ENCODE results near the gene STC2. TPM values are rescaled to one million over a fixed set of nuclear protein-coding genes. Genes with fewer than 3 reads are reported as not detected.

Gene STC2
- total and polyA plus RNA-seq, 2 of the 8 experiments (the other 6 are each of a cell fraction or from before 2014, with no cell fraction given) = 26.4 to 53.1 TPM

DNA sequence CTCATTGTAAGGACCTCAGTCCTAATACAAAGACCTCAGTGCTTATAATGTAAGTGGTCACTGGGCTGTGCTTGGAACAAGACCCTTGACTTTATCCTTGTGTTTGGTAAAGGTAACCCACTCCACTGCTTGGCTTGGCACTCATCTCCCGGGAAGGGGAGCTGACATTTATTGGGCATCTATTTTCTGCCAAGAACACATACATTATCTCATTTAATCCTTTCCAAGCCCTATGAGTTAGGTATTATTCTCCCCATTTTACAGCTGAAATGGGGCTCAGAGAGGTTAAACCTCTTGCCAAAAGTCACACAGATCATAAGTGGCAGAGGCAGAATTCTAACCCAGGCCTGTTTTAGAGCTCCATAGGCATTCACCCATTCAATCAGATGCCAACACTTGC is 32.4 kb downstream of the STC2 start:
- Histone ChIP-seq H2BK12ac (ENCODE audit: low read depth, low read length) (no peak overlapping the region; the same call in 1 of the 2 replicates), H3K27ac (ENCODE audit: low read depth, low read length) (no peak overlapping the region), H3K18ac (ENCODE audit: extremely low read depth, low read length) (no peak overlapping the region; the same call in 1 of the 2 replicates), H2BK120ac (replicated peaks; ENCODE audit: low read depth, low read length) (no peak overlapping the region), H2BK15ac (ENCODE audit: low read length) (no peak overlapping the region), H3K4me1 (replicated peaks in 1 of 4; ENCODE audit: control insufficient read depth in 3 of 4, insufficient read depth in 4 of 4, low read length in 3 of 4) (peaks cover 15 to 28% (median 15%) of the 10 kb centered on the region in 4 experiments), H4K5ac (ENCODE audit: insufficient read length, low read depth, low read length) (no peak overlapping the region), H4K8ac (ENCODE audit: extremely low read depth, insufficient read depth, low read length) (no peak overlapping the region), H4K20me1 (replicated peaks in 1 of 2; ENCODE audit: control insufficient read depth in 1 of 2, insufficient read depth in 2 of 2, low read length in 2 of 2) (no peaks in the 10 kb centered on the region), H3K4ac (replicated peaks; ENCODE audit: insufficient read length, low read depth, low read length) (no peak overlapping the region), H3K23ac (ENCODE audit: insufficient read length) (no peak overlapping the region), H3K79me2 (ENCODE audit: control insufficient read depth in 1 of 2, insufficient read depth in 2 of 2, low read length in 2 of 2) (no peaks in the 10 kb centered on the region), H3K4me2 (ENCODE audit: insufficient read depth in 1 of 2, low read depth in 2 of 2, low read length in 2 of 2) (no peak overlapping the region), H3K27me3 (replicated peaks in 1 of 4; ENCODE audit: control insufficient read depth in 3 of 4, extremely low read depth in 1 of 4, insufficient read depth in 3 of 4, low read length in 3 of 4) (peaks cover 0 to 4% (median 2%) of the 10 kb centered on the region in 4 experiments; a peak in 6 of 7 replicates), H2AK5ac (ENCODE audit: low read depth, low read length) (no peak overlapping the region), H3K14ac (ENCODE audit: insufficient read length) (no peak overlapping the region), H3K79me1 (ENCODE audit: low read depth, low read length) (no peaks in the 10 kb centered on the region), H2BK5ac (ENCODE audit: low read depth, low read length) (no peak overlapping the region), H3K9me3 (ENCODE audit: insufficient read depth in 2 of 2, low read depth in 1 of 2, low read length in 1 of 2) (no peaks in the 10 kb centered on the region), H2AFZ (ENCODE audit: low read length) (no peak overlapping the region), H3K4me3 (ENCODE audit: extremely low read depth in 1 of 4, insufficient read depth in 2 of 4, low read depth in 3 of 4, low read length in 4 of 4) (no peak overlapping the region), H4K91ac (replicated peaks; ENCODE audit: insufficient read length, low read length) (no peak overlapping the region), H3K56ac (replicated peaks; ENCODE audit: insufficient read length, low read depth, low read length) (no peak overlapping the region), H3K9ac (replicated peaks in 1 of 4; ENCODE audit: extremely low read depth in 1 of 4, low read depth in 3 of 4, low read length in 3 of 4) (no peak overlapping the region), H2BK20ac (ENCODE audit: low read length) (peak overlapping the region; percentile 43; the same call in 1 of the 2 replicates), H3K36me3 (ENCODE audit: control insufficient read depth in 2 of 4, insufficient read depth in 4 of 4, low read length in 3 of 4) (no peaks in the 10 kb centered on the region), H3K23me2 (ENCODE audit: low read depth, low read length) (no peaks in the 10 kb centered on the region)
- WGBS, 2 experiments (ENCODE audit: extremely low coverage in 1 of 2, insufficient coverage in 1 of 2, insufficient read length in 1 of 2, insufficient replicate concordance in 2 of 2, low coverage in 1 of 2, low lambda C conversion rate in 2 of 2, missing lambda C conversion rate in 1 of 2) = 88% methylated on average over 1 of the region's 1 CpG; no CpG with 5 or more reads in 1 of the 2 experiments
- ChIA-PET POLR2A (ENCODE audit: partially characterized antibody) (interaction anchor here (0.7 to 25.8 kb wide), 3 partner anchors 20 to 162 kb away, joined by 3 to 536 read pairs (median 300); partner anchors contain the start of gene STC2), CTCF (ENCODE audit: partially characterized antibody) (interaction anchor here (0.7 to 11.1 kb wide), 10 partner anchors 9 to 581 kb away, joined by 3 to 184 read pairs (median 5); partner anchors contain the start of gene STC2)
- FAIRE-seq (no peak), DNase-seq (ENCODE audit: low read depth in 1 of 2, low spot score in 2 of 2) (no peak)
- TF ChIP-seq RFX5 (IDR thresholded peaks at IDR 0.05; ENCODE audit: borderline replicate concordance, low read depth, low read length) = no peak
- TF ChIP-seq CBX8 (IDR thresholded peaks at IDR 0.05; ENCODE audit: borderline replicate concordance, low read depth, low read length) = no peak
- no peak for TF ChIP-seq RXRA (IDR thresholded peaks at IDR 0.05; ENCODE audit: insufficient read depth, low read depth, low read length)
- no peak for TF ChIP-seq RNF2 (IDR thresholded peaks at IDR 0.05; ENCODE audit: borderline replicate concordance, low read depth, low read length, missing control alignments, poor library complexity, severe bottlenecking)
- TF ChIP-seq CEBPB (IDR thresholded peaks at IDR 0.05; ENCODE audit: low read depth, low read length) = no peak
- no peak for TF ChIP-seq TEAD4 (IDR thresholded peaks at IDR 0.05; ENCODE audit: low read depth, low read length)
- TF ChIP-seq MAX (IDR thresholded peaks at IDR 0.05) = no peak
- no peak for TF ChIP-seq PHF8 (conservative IDR thresholded peaks at IDR 0.05; ENCODE audit: low read depth, low read length)
- no peak for TF ChIP-seq KDM1A (IDR thresholded peaks at IDR 0.05; ENCODE audit: borderline replicate concordance, low read length)
